IMR-90 (cell line): ENCODE results near the gene HTR3A. TPM values are rescaled to one million over a fixed set of nuclear protein-coding genes. Genes with fewer than 3 reads are reported as not detected.

Source experiments
- ATAC-seq: fragments of 200-7000 bp; cut with Tn5 transposase; 2 replicates; pipeline ENCODE4 v1.9.1; 2020; ENCODE audit warnings: low read depth, mild to moderate bottlenecking, moderate library complexity
- BruUV-seq: library from RNA; stranded (reverse); fragments of 400-500 nt; replicated peaks from 2 replicates; lab custom pipeline; 2021; lab: Mats Ljungman, UMichigan
- CTCF ChIA-PET: fragments of 300-600 bp; formaldehyde crosslinking; extraction: SDS; loops from one replicate; lab custom pipeline; 2021; ENCODE audit warnings: antibody characterized with exemption; lab: Yijun Ruan, JAX
- POLR2A ChIA-PET: fragments of 300-600 bp; sonication (Branson Sonifier 250); formaldehyde crosslinking; loops from one replicate; lab custom pipeline; 2022; ENCODE audit warnings: antibody characterized with exemption; ENCODE audit not compliant: unreplicated experiment; lab: Charles Lee
- DNase-seq: peaks from one replicate; pipeline ENCODE4 v3.0.0; 2013
- H2AFZ ChIP-seq: replicated peaks from 2 replicates; pipeline ENCODE3; 2013; ENCODE audit warnings: low read length, mild to moderate bottlenecking; ENCODE audit not compliant: poor library complexity
- H2AK5ac ChIP-seq: 2 replicates; pipeline ENCODE4 v1.6.1; 2013; ENCODE audit warnings: low read depth, low read length, inconsistent platforms
- H2AK9ac ChIP-seq: replicated peaks from 2 replicates; pipeline ENCODE3; 2013; ENCODE audit warnings: mild to moderate bottlenecking, low read depth, low read length, moderate library complexity; ENCODE audit not compliant: poor library complexity
- H2BK120ac ChIP-seq: 2 replicates; pipeline ENCODE4 v1.6.1; 2013; ENCODE audit warnings: low read depth, low read length, inconsistent platforms
- H2BK15ac ChIP-seq: 3 replicates; pipeline ENCODE4 v1.6.1; 2013; ENCODE audit warnings: low read depth, low read length, inconsistent platforms
- H2BK20ac ChIP-seq: 2 replicates; pipeline ENCODE4 v1.6.1; 2013; ENCODE audit warnings: low read depth, mild to moderate bottlenecking, inconsistent platforms, low read length, moderate library complexity
- H2BK5ac ChIP-seq: 2 replicates; pipeline ENCODE4 v1.6.1; 2013; ENCODE audit warnings: mild to moderate bottlenecking, low read depth, low read length, inconsistent platforms; ENCODE audit not compliant: poor library complexity, severe bottlenecking
- H3K14ac ChIP-seq: replicated peaks from 2 replicates; pipeline ENCODE4 v1.6.1; 2013; ENCODE audit warnings: low read depth, low read length, inconsistent platforms
- H3K18ac ChIP-seq: 2 replicates; pipeline ENCODE4 v1.6.1; 2013; ENCODE audit warnings: low read depth, low read length, control low read depth
- H3K23ac ChIP-seq: 2 replicates; pipeline ENCODE4 v1.6.1; 2013; ENCODE audit warnings: low read depth, low read length, inconsistent platforms
- H3K27ac ChIP-seq: 2 replicates; pipeline ENCODE4 v1.5.1; 2013; ENCODE audit warnings: mild to moderate bottlenecking, control low read depth, low read length; ENCODE audit not compliant: insufficient read depth
- H3K27me3 ChIP-seq: 2 replicates; pipeline ENCODE4 v1.6.1; 2013; ENCODE audit warnings: low read length; ENCODE audit not compliant: control insufficient read depth, insufficient read depth
- H3K36me3 ChIP-seq: 2 replicates; pipeline ENCODE4 v1.6.1; 2013; ENCODE audit warnings: low read length, mixed read lengths; ENCODE audit not compliant: control insufficient read depth, insufficient read depth
- H3K4ac ChIP-seq: 2 replicates; pipeline ENCODE4 v1.6.1; 2013; ENCODE audit warnings: low read depth, low read length, inconsistent platforms
- H3K4me1 ChIP-seq: 2 replicates; pipeline ENCODE4 v1.6.1; 2013; ENCODE audit warnings: low read length, mixed read lengths; ENCODE audit not compliant: control insufficient read depth, insufficient read depth
- H3K4me2 ChIP-seq: 2 replicates; pipeline ENCODE4 v1.6.1; 2013; ENCODE audit warnings: low read depth, mild to moderate bottlenecking, control low read depth, low read length, moderate library complexity
- H3K4me3 ChIP-seq: 2 replicates; pipeline ENCODE4 v1.5.1; 2013; ENCODE audit warnings: low read depth, mild to moderate bottlenecking, control low read depth, low read length, moderate library complexity; ENCODE audit not compliant: insufficient read depth
- H3K56ac ChIP-seq: 2 replicates; pipeline ENCODE4 v1.6.1; 2013; ENCODE audit warnings: low read length, inconsistent platforms; ENCODE audit not compliant: insufficient read depth; ENCODE audit errors: extremely low read depth
- H3K79me1 ChIP-seq, 2 experiments: 2 replicates each; pipeline ENCODE4 v1.6.1; 2013; ENCODE audit warnings: low read length in 2 of 2, inconsistent platforms in 1 of 2, low read depth in 1 of 2
- H3K9ac ChIP-seq: 2 replicates; pipeline ENCODE4 v1.6.1; 2013; ENCODE audit warnings: low read depth, low read length, control low read depth
- H3K9me1 ChIP-seq: 2 replicates; pipeline ENCODE4 v1.6.1; 2013; ENCODE audit warnings: low read length, inconsistent platforms; ENCODE audit not compliant: insufficient read depth
- H3K9me3 ChIP-seq: 2 replicates; pipeline ENCODE4 v1.6.1; 2013; ENCODE audit warnings: low read length; ENCODE audit not compliant: control insufficient read depth, insufficient read depth
- H4K20me1 ChIP-seq: 2 replicates; pipeline ENCODE4 v1.6.1; 2013; ENCODE audit warnings: low read length, inconsistent platforms; ENCODE audit not compliant: insufficient read depth
- H4K5ac ChIP-seq: 2 replicates; pipeline ENCODE4 v1.6.1; 2013; ENCODE audit warnings: mild to moderate bottlenecking, low read depth, low read length, control low read depth
- H4K8ac ChIP-seq, 2 experiments: 2 replicates each; pipeline ENCODE4 v1.6.1; 2013; ENCODE audit warnings: low read depth in 2 of 2, low read length in 2 of 2, control low read depth in 1 of 2, inconsistent platforms in 1 of 2
- H4K91ac ChIP-seq: 2 replicates; pipeline ENCODE4 v1.6.1; 2013; ENCODE audit warnings: low read depth, low read length, inconsistent platforms; ENCODE audit not compliant: insufficient read depth
- BHLHE40 ChIP-seq: fragments of 150-350 bp; IDR thresholded peaks from 2 replicates; pipeline ENCODE4 v1.6.1; 2016; ENCODE audit warnings: mild to moderate bottlenecking, low read depth, low read length
- CEBPB ChIP-seq: IDR thresholded peaks from 2 replicates; pipeline ENCODE4 v1.6.1; 2012; ENCODE audit warnings: low read depth, low read length, improper control_type of control experiment
- CHD1 ChIP-seq: IDR thresholded peaks from 2 replicates; pipeline ENCODE4 v1.6.1; 2012; ENCODE audit warnings: low read depth, low read length, improper control_type of control experiment
- FOS ChIP-seq: fragments of 150-350 bp; IDR thresholded peaks from 2 replicates; pipeline ENCODE4 v1.6.1; 2016; ENCODE audit warnings: low read depth, low read length
- MAFK ChIP-seq: IDR thresholded peaks from 2 replicates; pipeline ENCODE4 v1.6.1; 2012; ENCODE audit warnings: low read depth, low read length, improper control_type of control experiment
- MAZ ChIP-seq: IDR thresholded peaks from 2 replicates; pipeline ENCODE4 v1.6.1; 2012; ENCODE audit warnings: low read depth, mild to moderate bottlenecking, low read length, improper control_type of control experiment, moderate library complexity, borderline replicate concordance
- MXI1 ChIP-seq: IDR thresholded peaks from 2 replicates; pipeline ENCODE4 v1.6.1; 2012; ENCODE audit warnings: low read depth, mild to moderate bottlenecking, low read length, moderate library complexity, borderline replicate concordance
- NFE2L2 ChIP-seq: fragments of 150-350 bp; IDR thresholded peaks from 2 replicates; pipeline ENCODE4 v1.6.1; 2016; ENCODE audit warnings: low read depth, mild to moderate bottlenecking, low read length
- POLR2A ChIP-seq: IDR thresholded peaks from 2 replicates; pipeline ENCODE4 v1.6.1; 2012; ENCODE audit warnings: mild to moderate bottlenecking, low read depth, low read length
- RAD21 ChIP-seq: IDR thresholded peaks from 2 replicates; pipeline ENCODE4 v1.6.1; 2012; ENCODE audit warnings: low read length, improper control_type of control experiment
- RCOR1 ChIP-seq: IDR thresholded peaks from 2 replicates; pipeline ENCODE4 v1.6.1; 2012; ENCODE audit warnings: mild to moderate bottlenecking, low read length, improper control_type of control experiment; ENCODE audit not compliant: insufficient replicate concordance
- RFX5 ChIP-seq: IDR thresholded peaks from 2 replicates; pipeline ENCODE4 v1.8.0; 2012; ENCODE audit warnings: low read depth, mild to moderate bottlenecking, low read length, moderate library complexity
- SMC3 ChIP-seq: fragments of 150-350 bp; IDR thresholded peaks from 2 replicates; pipeline ENCODE4 v1.6.1; 2016; ENCODE audit warnings: low read depth, mild to moderate bottlenecking, antibody characterized with exemption, low read length, moderate library complexity
- WGBS, 2 experiments: methylation state at CpG; one replicate each; pipeline versions ENCODE4 v1.1.5 to v1.1.7; 2013; ENCODE audit warnings: missing lambda C conversion rate in 2 of 2; ENCODE audit not compliant: insufficient read length in 1 of 2; ENCODE audit errors: extremely low coverage in 2 of 2; 5-methylcytosine and 5-hydroxymethylcytosine counted together
- dilution Hi-C: fragments of 300-500 bp; cut with HindIII; formaldehyde crosslinking; loops from one replicate; pipeline ENCODE4 v1.14.3; 2018; ENCODE audit warnings: low sequenced_read_pairs; ENCODE audit not compliant: unreplicated experiment
- in situ Hi-C: fragments of 300-500 bp; cut with MboI; formaldehyde crosslinking; loops from 3 replicates; pipeline ENCODE4 v1.14.3; 2019; ENCODE audit warnings: low sequenced_read_pairs, inconsistent platforms, mixed read lengths
- intact Hi-C: fragments of 100-400 bp; cut with micrococcal nuclease; formaldehyde crosslinking; loops from 2 replicates; pipeline ENCODE4 v1.10.0; 2022
- polyA plus RNA-seq, 3 experiments: library from polyadenylated mRNA; depleted of rRNA; stranded (reverse); fragments of >200 nt; gene quantifications; 2 replicates each; pipeline ENCODE4 v1.2.3, GENCODE V29; 2012; ENCODE audit warnings: low replicate concordance in 1 of 3
- total RNA-seq: library from RNA; depleted of rRNA; stranded (reverse); fragments of >200 nt; gene quantifications from 2 replicates; pipeline ENCODE4 v1.2.3, GENCODE V29; 2012
- TF ChIP-seq, protein P1 (sequence below): fragments of 150-350 bp; IDR thresholded peaks from 2 replicates; pipeline ENCODE4 v1.6.1; 2016; ENCODE audit warnings: low read depth, mild to moderate bottlenecking, low read length, moderate library complexity, borderline replicate concordance
- TF ChIP-seq, protein P2 (sequence below): conservative IDR thresholded peaks from 2 replicates; pipeline ENCODE4 v1.5.1; 2012; ENCODE audit warnings: mild to moderate bottlenecking, low read depth, low read length, improper control_type of control experiment
- TF ChIP-seq, protein P3 (sequence below): fragments of 150-350 bp; IDR thresholded peaks from 2 replicates; pipeline ENCODE4 v1.6.1; 2017; ENCODE audit warnings: mild to moderate bottlenecking, antibody characterized with exemption, low read length, low read depth

HTR3A gene
- total and polyA plus RNA-seq, 2 of the 4 experiments (the other 2 are of a cell fraction) = not detected

DNA sequence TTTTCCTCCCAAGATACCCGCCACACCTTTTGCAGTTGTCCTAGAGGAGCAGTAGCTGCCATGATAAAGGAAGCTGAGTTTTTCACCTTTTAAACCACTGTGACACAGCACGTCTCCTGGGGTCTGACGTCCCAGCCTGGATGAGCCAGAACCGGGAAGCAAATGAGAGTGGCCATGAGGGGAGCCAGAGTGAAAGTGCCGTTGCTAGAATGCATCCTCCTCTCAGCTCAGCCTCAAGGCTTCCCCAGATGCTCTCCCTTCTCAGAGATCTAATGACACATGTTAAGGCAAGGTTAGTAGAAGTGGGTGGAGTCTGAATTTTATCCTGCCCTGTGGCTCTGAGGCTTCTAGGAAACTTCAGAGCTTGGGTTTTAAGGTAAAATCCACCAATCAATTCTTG is 23.4 kb upstream of the HTR3A start:
- Histone ChIP-seq H2AK9ac (no peak overlapping the region), H4K5ac (no peak overlapping the region), H2BK120ac (no peak overlapping the region), H3K9ac (no peak overlapping the region), H3K9me3 (no peaks in the 10 kb centered on the region), H2AFZ (no peak overlapping the region), H2BK15ac (no peak overlapping the region), H3K18ac (no peak overlapping the region), H3K79me1 (no peaks in the 10 kb centered on the region), H2BK5ac (no peak overlapping the region), H3K4me1 (no peaks in the 10 kb centered on the region), H3K27ac (no peak overlapping the region), H3K23ac (no peak overlapping the region), H3K4me3 (no peak overlapping the region), H2AK5ac (no peak overlapping the region), H3K56ac (no peak overlapping the region), H3K27me3 (peaks cover 4% of the 10 kb centered on the region; the same call in 1 of the 2 replicates), H4K20me1 (no peaks in the 10 kb centered on the region), H3K4ac (no peak overlapping the region), H3K14ac (no peak overlapping the region), H4K91ac (no peak overlapping the region), H3K9me1 (no peaks in the 10 kb centered on the region), H4K8ac (no peak overlapping the region), H3K4me2 (no peak overlapping the region), H2BK20ac (no peak overlapping the region), H3K36me3 (no peaks in the 10 kb centered on the region)
- ATAC-seq (no peak), DNase-seq (no peak)
- WGBS, 2 experiments = no CpG with 5 or more reads among the region's 5 CpGs
- in situ Hi-C loops = no loop called here
- BruUV-seq = no TSS peak
- dilution Hi-C loops = no loop called here
- POLR2A ChIA-PET = no interaction called here
- TF ChIP-seq RFX5 (no peak), CEBPB (no peak), RAD21 (no peak), MAZ (no peak), SMC3 (no peak), POLR2A (no peak), BHLHE40 (no peak), NFE2L2 (no peak), CHD1 (no peak), RCOR1 (no peak), MAFK (no peak), FOS (no peak), MXI1 (no peak)
- TF ChIP-seq, protein P1, sequence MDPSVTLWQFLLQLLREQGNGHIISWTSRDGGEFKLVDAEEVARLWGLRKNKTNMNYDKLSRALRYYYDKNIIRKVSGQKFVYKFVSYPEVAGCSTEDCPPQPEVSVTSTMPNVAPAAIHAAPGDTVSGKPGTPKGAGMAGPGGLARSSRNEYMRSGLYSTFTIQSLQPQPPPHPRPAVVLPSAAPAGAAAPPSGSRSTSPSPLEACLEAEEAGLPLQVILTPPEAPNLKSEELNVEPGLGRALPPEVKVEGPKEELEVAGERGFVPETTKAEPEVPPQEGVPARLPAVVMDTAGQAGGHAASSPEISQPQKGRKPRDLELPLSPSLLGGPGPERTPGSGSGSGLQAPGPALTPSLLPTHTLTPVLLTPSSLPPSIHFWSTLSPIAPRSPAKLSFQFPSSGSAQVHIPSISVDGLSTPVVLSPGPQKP = no peak
- TF ChIP-seq, protein P2, sequence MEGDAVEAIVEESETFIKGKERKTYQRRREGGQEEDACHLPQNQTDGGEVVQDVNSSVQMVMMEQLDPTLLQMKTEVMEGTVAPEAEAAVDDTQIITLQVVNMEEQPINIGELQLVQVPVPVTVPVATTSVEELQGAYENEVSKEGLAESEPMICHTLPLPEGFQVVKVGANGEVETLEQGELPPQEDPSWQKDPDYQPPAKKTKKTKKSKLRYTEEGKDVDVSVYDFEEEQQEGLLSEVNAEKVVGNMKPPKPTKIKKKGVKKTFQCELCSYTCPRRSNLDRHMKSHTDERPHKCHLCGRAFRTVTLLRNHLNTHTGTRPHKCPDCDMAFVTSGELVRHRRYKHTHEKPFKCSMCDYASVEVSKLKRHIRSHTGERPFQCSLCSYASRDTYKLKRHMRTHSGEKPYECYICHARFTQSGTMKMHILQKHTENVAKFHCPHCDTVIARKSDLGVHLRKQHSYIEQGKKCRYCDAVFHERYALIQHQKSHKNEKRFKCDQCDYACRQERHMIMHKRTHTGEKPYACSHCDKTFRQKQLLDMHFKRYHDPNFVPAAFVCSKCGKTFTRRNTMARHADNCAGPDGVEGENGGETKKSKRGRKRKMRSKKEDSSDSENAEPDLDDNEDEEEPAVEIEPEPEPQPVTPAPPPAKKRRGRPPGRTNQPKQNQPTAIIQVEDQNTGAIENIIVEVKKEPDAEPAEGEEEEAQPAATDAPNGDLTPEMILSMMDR = no peak
- TF ChIP-seq, protein P3, sequence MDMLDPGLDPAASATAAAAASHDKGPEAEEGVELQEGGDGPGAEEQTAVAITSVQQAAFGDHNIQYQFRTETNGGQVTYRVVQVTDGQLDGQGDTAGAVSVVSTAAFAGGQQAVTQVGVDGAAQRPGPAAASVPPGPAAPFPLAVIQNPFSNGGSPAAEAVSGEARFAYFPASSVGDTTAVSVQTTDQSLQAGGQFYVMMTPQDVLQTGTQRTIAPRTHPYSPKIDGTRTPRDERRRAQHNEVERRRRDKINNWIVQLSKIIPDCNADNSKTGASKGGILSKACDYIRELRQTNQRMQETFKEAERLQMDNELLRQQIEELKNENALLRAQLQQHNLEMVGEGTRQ = no peak
- intact Hi-C loops = no loop called here
- CTCF ChIA-PET = no interaction called here
